22Rv1 (cell line): ENCODE results near the gene TUBD1.

Experiments used
- ZFX ChIP-seq: fragments of 450-650 bp; IDR thresholded peaks from 2 replicates; pipeline ENCODE4 v1.6.1; 2017; ENCODE audit warnings: antibody characterized with exemption, borderline replicate concordance
- TF ChIP-seq, protein P1 (sequence below): fragments of 450-650 bp; IDR thresholded peaks from 2 replicates; pipeline ENCODE4 v1.5.1; 2017; ENCODE audit warnings: mild to moderate bottlenecking

GRCh38 chr17:59893676-59894100 lies 945 bp upstream of the TUBD1 start:
- TF ChIP-seq, protein P1, sequence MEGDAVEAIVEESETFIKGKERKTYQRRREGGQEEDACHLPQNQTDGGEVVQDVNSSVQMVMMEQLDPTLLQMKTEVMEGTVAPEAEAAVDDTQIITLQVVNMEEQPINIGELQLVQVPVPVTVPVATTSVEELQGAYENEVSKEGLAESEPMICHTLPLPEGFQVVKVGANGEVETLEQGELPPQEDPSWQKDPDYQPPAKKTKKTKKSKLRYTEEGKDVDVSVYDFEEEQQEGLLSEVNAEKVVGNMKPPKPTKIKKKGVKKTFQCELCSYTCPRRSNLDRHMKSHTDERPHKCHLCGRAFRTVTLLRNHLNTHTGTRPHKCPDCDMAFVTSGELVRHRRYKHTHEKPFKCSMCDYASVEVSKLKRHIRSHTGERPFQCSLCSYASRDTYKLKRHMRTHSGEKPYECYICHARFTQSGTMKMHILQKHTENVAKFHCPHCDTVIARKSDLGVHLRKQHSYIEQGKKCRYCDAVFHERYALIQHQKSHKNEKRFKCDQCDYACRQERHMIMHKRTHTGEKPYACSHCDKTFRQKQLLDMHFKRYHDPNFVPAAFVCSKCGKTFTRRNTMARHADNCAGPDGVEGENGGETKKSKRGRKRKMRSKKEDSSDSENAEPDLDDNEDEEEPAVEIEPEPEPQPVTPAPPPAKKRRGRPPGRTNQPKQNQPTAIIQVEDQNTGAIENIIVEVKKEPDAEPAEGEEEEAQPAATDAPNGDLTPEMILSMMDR: no peak
- no peak for TF ChIP-seq ZFX
